ENCODE measurements around the gene EIF4H.
"Not testable (repeated sequence)": the region's sequence is repeated elsewhere in the genome, so short reads cannot be mapped to it uniquely, and the experiment has no call there.

The EIF4H gene

DNA sequence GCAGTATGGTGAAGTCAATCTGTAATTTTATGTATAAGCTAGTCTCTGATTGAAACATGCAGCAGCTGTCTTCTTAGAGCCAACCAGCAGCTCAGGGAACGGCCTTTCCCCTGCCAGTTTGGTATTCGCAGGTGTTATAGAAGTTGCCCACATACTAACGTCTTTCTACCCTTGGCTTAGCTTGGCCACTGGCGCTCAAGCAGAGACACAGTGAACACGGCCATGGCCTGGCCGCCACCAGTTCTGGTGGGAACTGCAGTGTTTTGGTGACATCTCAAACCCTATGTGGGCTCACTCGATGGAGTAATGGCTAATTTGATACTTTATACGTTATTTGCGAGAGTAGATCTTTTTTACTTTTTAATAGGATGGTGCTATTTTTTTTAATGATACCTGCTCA lies 17.1 kb downstream of the EIF4H start:
- POLR2A ChIA-PET = interaction anchor here (1.1 to 1.7 kb wide), 2 partner anchors 13 to 16 kb away, joined by 4 to 5 read pairs; no protein-coding TSS in a partner anchor
- DNase-seq (ENCODE audit: extremely low spot score) = no peak
- CTCF ChIA-PET = no interaction called here
- no peak for TF ChIP-seq HDGF (IDR thresholded peaks at IDR 0.05; ENCODE audit: borderline replicate concordance)
- no peak for TF ChIP-seq SUZ12 (IDR thresholded peaks at IDR 0.05)
- TF ChIP-seq CTBP1 (IDR thresholded peaks at IDR 0.05; ENCODE audit: borderline replicate concordance) = no peak
- TF ChIP-seq SP1 (IDR thresholded peaks at IDR 0.05) = no peak
- no peak for TF ChIP-seq L3MBTL2 (conservative IDR thresholded peaks at IDR 0.05)
- no peak for TF ChIP-seq PKNOX1 (IDR thresholded peaks at IDR 0.05)
- TF ChIP-seq FOXA1 (IDR thresholded peaks at IDR 0.05) = no peak
- no peak for TF ChIP-seq ZNF384 (IDR thresholded peaks at IDR 0.05)
- TF ChIP-seq TARDBP (IDR thresholded peaks at IDR 0.05) = no peak
- no peak for TF ChIP-seq FOXM1 (IDR thresholded peaks at IDR 0.05; ENCODE audit: borderline replicate concordance)
- no peak for TF ChIP-seq FOXK2 (IDR thresholded peaks at IDR 0.05)
- no peak for TF ChIP-seq ARNT (IDR thresholded peaks at IDR 0.05)
- TF ChIP-seq LEF1 (IDR thresholded peaks at IDR 0.05; ENCODE audit: borderline replicate concordance) = no peak
- TF ChIP-seq NFRKB (IDR thresholded peaks at IDR 0.05) = no peak
- TF ChIP-seq ELF4 (IDR thresholded peaks at IDR 0.05) = no peak
- no peak for TF ChIP-seq BHLHE40 (IDR thresholded peaks at IDR 0.05; ENCODE audit: borderline replicate concordance)

DNA sequence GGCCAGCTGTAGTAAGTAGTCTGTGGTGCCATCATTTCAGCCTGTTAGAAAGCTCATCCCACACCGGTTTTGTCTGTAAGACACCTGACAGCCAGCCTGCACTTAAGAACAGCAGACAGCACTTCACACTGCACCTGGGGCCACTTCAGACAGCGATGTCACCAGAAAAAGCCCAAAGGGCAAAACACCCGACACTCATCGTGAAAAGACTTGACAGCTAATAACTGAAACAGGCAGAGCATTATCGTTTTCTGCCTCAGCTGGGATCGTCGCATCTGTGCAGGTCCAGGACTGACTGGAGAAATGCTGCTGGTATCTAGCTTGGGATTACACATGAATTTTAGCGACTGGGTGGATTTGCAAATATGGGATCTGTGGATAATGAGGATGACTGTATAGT lies 18.9 kb downstream of the EIF4H start:
- CTCF ChIA-PET = interaction anchor here (0.6 to 1.0 kb wide), 2 partner anchors 13 to 1376 kb away, joined by 3 read pairs; no protein-coding TSS in a partner anchor
- POLR2A ChIA-PET = interaction anchor here (1.0 to 1.3 kb wide), 3 partner anchors 15 to 19 kb away, joined by 3 to 5 read pairs (median 4); partner anchors contain the start of gene EIF4H
- no peak for TF ChIP-seq HDGF (IDR thresholded peaks at IDR 0.05; ENCODE audit: borderline replicate concordance)
- TF ChIP-seq FOXA1 (IDR thresholded peaks at IDR 0.05) = no peak
- no peak for TF ChIP-seq TARDBP (IDR thresholded peaks at IDR 0.05)
- TF ChIP-seq BHLHE40 (IDR thresholded peaks at IDR 0.05; ENCODE audit: borderline replicate concordance) = no peak
- DNase-seq (ENCODE audit: extremely low spot score) = no peak

GRCh38 chr7:74193913-74194312 lies 19.8 kb downstream of the EIF4H start:
- POLR2A ChIA-PET = interaction anchor here (1.1 kb wide), 1 partner anchor 15 kb away, joined by 4 read pairs; no protein-coding TSS in a partner anchor
- no peak for DNase-seq (ENCODE audit: extremely low spot score)
- no peak for TF ChIP-seq SP1 (IDR thresholded peaks at IDR 0.05)
- TF ChIP-seq BHLHE40 (IDR thresholded peaks at IDR 0.05; ENCODE audit: borderline replicate concordance) = no peak
- TF ChIP-seq FOXA1 (IDR thresholded peaks at IDR 0.05) = no peak
- TF ChIP-seq CTBP1 (IDR thresholded peaks at IDR 0.05; ENCODE audit: borderline replicate concordance) = no peak
- TF ChIP-seq ARNT (IDR thresholded peaks at IDR 0.05) = no peak
- TF ChIP-seq FOXK2 (IDR thresholded peaks at IDR 0.05) = no peak
- TF ChIP-seq NFRKB (IDR thresholded peaks at IDR 0.05) = no peak
- TF ChIP-seq L3MBTL2 (conservative IDR thresholded peaks at IDR 0.05) = no peak
- TF ChIP-seq TARDBP (IDR thresholded peaks at IDR 0.05) = no peak
- no peak for TF ChIP-seq LEF1 (IDR thresholded peaks at IDR 0.05; ENCODE audit: borderline replicate concordance)
- TF ChIP-seq ZNF384 (IDR thresholded peaks at IDR 0.05) = no peak
- no peak for TF ChIP-seq FOXM1 (IDR thresholded peaks at IDR 0.05; ENCODE audit: borderline replicate concordance)
- no peak for TF ChIP-seq PKNOX1 (IDR thresholded peaks at IDR 0.05)
- CTCF ChIA-PET = no interaction called here

DNA sequence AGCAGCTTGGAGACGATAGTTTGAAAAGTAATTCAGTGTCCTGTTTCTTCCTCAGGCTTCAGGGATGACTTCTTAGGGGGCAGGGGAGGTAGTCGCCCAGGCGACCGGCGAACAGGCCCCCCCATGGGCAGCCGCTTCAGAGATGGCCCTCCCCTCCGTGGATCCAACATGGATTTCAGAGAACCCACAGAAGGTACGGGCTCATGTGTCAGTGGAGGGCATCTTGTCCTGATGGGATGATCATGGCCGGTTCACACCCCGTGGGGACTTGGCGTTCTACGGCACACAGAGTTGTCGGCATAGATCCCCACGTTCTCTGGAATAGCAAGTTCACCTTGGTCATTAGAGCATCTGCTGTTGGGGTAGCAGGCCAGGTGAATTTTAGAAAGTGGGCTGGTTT lies 20.5 kb downstream of the EIF4H start:
- TF ChIP-seq PKNOX1 (IDR thresholded peaks at IDR 0.05) = no peak
- TF ChIP-seq ARNT (IDR thresholded peaks at IDR 0.05) = no peak
- no peak for TF ChIP-seq HDGF (IDR thresholded peaks at IDR 0.05; ENCODE audit: borderline replicate concordance)
- no peak for TF ChIP-seq TARDBP (IDR thresholded peaks at IDR 0.05)
- no peak for TF ChIP-seq FOXM1 (IDR thresholded peaks at IDR 0.05; ENCODE audit: borderline replicate concordance)
- no peak for TF ChIP-seq SP1 (IDR thresholded peaks at IDR 0.05)
- no peak for TF ChIP-seq CTBP1 (IDR thresholded peaks at IDR 0.05; ENCODE audit: borderline replicate concordance)
- no peak for TF ChIP-seq ZNF384 (IDR thresholded peaks at IDR 0.05)
- no peak for TF ChIP-seq LEF1 (IDR thresholded peaks at IDR 0.05; ENCODE audit: borderline replicate concordance)
- TF ChIP-seq L3MBTL2 (conservative IDR thresholded peaks at IDR 0.05) = no peak
- TF ChIP-seq BHLHE40 (IDR thresholded peaks at IDR 0.05; ENCODE audit: borderline replicate concordance) = no peak
- no peak for TF ChIP-seq FOXK2 (IDR thresholded peaks at IDR 0.05)
- no peak for TF ChIP-seq NFRKB (IDR thresholded peaks at IDR 0.05)
- TF ChIP-seq SUZ12 (IDR thresholded peaks at IDR 0.05) = no peak
- TF ChIP-seq FOXA1 (IDR thresholded peaks at IDR 0.05) = no peak
- no peak for TF ChIP-seq ELF4 (IDR thresholded peaks at IDR 0.05)
- ChIA-PET CTCF (no interaction called here), POLR2A (no interaction called here)
- DNase-seq (ENCODE audit: extremely low spot score) = no peak

DNA sequence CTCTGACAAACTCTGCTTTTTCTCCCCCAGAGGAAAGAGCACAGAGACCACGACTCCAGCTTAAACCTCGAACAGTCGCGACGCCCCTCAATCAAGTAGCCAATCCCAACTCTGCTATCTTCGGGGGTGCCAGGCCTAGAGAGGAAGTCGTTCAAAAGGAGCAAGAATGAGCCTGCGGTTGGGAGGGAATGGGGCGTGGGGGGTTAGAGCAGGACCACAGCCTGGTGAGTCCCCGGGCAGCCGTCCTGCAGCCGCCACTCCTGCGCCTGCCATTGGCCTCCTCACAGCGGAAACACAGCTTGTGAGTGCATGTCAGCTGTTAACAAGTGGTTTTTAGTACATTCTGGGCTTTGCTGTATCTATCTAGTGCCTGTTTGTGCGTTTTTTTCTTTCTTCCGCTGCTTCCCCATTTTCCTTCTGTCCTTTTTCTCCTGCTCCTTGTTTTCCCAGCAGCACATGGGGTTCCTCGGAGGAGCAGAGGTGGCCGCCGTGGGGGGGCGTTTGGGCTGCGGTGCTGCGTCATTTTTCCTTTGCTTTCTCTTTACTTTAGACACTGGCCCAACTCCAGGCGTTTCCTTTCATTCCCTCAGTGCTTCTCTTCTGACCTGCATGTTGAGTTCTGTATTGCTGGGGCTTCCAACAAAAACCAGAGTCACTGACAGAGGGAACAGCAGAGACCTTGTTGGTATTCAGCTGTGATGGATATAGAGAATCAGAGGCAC lies 21.1 kb downstream of the EIF4H start:
- CTCF ChIA-PET; POLR2A ChIA-PET; DNase-seq (ENCODE audit: extremely low spot score): not testable (repeated sequence)

- DNase-seq (ENCODE audit: extremely low spot score); POLR2A ChIA-PET; CTCF ChIA-PET: not testable (repeated sequence)
Observed at GRCh38 chr7:74195968-74196654, 22.0 kb downstream of the EIF4H start.
